Glutamatergic neuron (in vitro differentiated cells): ENCODE measurements around the gene IDI2. TPM values are rescaled to one million over a fixed set of nuclear protein-coding genes. Genes with fewer than 3 reads are reported as not detected.
"Not testable (repeated sequence)": the region's sequence is repeated elsewhere in the genome, so short reads cannot be mapped to it uniquely, and the experiment has no call there.

ENCODE experiments used
- DNase-seq: peaks from one replicate; pipeline ENCODE4 v3.0.0; 2022
- H3K27ac Mint-ChIP-seq: one replicate; pipeline ENCODE4 v1.8.0; 2020; ENCODE audit warnings: mild to moderate bottlenecking, mixed read lengths, inconsistent platforms; ENCODE audit not compliant: unreplicated experiment
- H3K27me3 Mint-ChIP-seq: one replicate; pipeline ENCODE4 v1.8.0; 2020; ENCODE audit warnings: mild to moderate bottlenecking, moderate library complexity, mixed read lengths, inconsistent platforms; ENCODE audit not compliant: unreplicated experiment
- H3K36me3 Mint-ChIP-seq: one replicate; pipeline ENCODE4 v1.8.0; 2020; ENCODE audit warnings: mild to moderate bottlenecking, mixed read lengths, inconsistent platforms; ENCODE audit not compliant: unreplicated experiment
- H3K4me1 Mint-ChIP-seq: one replicate; pipeline ENCODE4 v1.8.0; 2020; ENCODE audit warnings: mild to moderate bottlenecking, low read depth, mixed read lengths, inconsistent platforms; ENCODE audit not compliant: unreplicated experiment
- H3K4me3 Mint-ChIP-seq: one replicate; pipeline ENCODE4 v1.8.0; 2020; ENCODE audit warnings: mild to moderate bottlenecking, mixed read lengths, inconsistent platforms; ENCODE audit not compliant: unreplicated experiment
- H3K9me3 Mint-ChIP-seq: one replicate; pipeline ENCODE4 v1.8.0; 2020; ENCODE audit warnings: mild to moderate bottlenecking, moderate library complexity, mixed read lengths, inconsistent platforms; ENCODE audit not compliant: unreplicated experiment
- CTCF ChIP-seq: fragments of 200-600 bp; sonication (generic); IDR thresholded peaks from one replicate; pipeline ENCODE4 v1.5.0; 2021; ENCODE audit not compliant: partially characterized antibody, unreplicated experiment
- total RNA-seq: library from RNA; stranded (reverse); fragmentation: NEBNext Ultra II Directional; extraction: Animal tissue kit (Norgen Biotek cat#: 25700); gene quantifications from one replicate; pipeline ENCODE4 v1.2.1, GENCODE V29; 2021; ENCODE audit not compliant: unreplicated experiment

Gene IDI2
- total RNA-seq, 1 donor from 2014 or later = not detected

- no peak for DNase-seq
- H3K36me3 Mint-ChIP-seq = no peaks in the 10 kb centered on the region
- H3K27ac Mint-ChIP-seq = no peak overlapping the region
- H3K4me1 Mint-ChIP-seq = peaks cover 26% of the 10 kb centered on the region
- H3K4me3 Mint-ChIP-seq = no peak overlapping the region
- no peaks in the 10 kb centered on the region for H3K27me3 Mint-ChIP-seq
- no peak for TF ChIP-seq CTCF
- H3K9me3 Mint-ChIP-seq = peaks cover 6% of the 10 kb centered on the region
These were observed 43.0 kb upstream of the IDI2 start for GRCh38 chr10:1068380-1069361.

GRCh38 chr10:1066734-1067133 lies 41.1 kb upstream of the IDI2 start:
- not testable (repeated sequence) for H3K27ac Mint-ChIP-seq, DNase-seq, H3K4me3 Mint-ChIP-seq, H3K9me3 Mint-ChIP-seq, H3K27me3 Mint-ChIP-seq, H3K36me3 Mint-ChIP-seq
- H3K4me1 Mint-ChIP-seq = peaks cover 38% of the 10 kb centered on the region

- Mint-ChIP-seq H3K27me3 (peaks cover 2% of the 10 kb centered on the region), H3K36me3 (no peaks in the 10 kb centered on the region), H3K27ac (peak overlapping the region; percentile 93), H3K9me3 (peaks cover 7% of the 10 kb centered on the region), H3K4me3 (no peak overlapping the region), H3K4me1 (peaks cover 42% of the 10 kb centered on the region)
- no peak for TF ChIP-seq CTCF
- DNase-seq = no peak
These were observed 39.2 kb upstream of the IDI2 start for GRCh38 chr10:1064964-1065247.

- Mint-ChIP-seq H3K4me1 (peaks cover 42% of the 10 kb centered on the region), H3K27ac (peak overlapping the region; percentile 93), H3K4me3 (peak overlapping the region; percentile 76), H3K27me3 (peaks cover 2% of the 10 kb centered on the region), H3K36me3 (no peaks in the 10 kb centered on the region), H3K9me3 (peaks cover 7% of the 10 kb centered on the region)
- no peak for TF ChIP-seq CTCF
- no peak for DNase-seq
These were observed 37.7 kb upstream of the IDI2 start for GRCh38 chr10:1063232-1063865.

GRCh38 chr10:1061930-1062774 lies 36.5 kb upstream of the IDI2 start:
- Mint-ChIP-seq H3K36me3 (no peaks in the 10 kb centered on the region), H3K4me1 (peaks cover 53% of the 10 kb centered on the region), H3K9me3 (peaks cover 7% of the 10 kb centered on the region), H3K27ac (no peak overlapping the region), H3K27me3 (peaks cover 2% of the 10 kb centered on the region), H3K4me3 (no peak overlapping the region)
- TF ChIP-seq CTCF = no peak
- no peak for DNase-seq
